Nephron (organoid): ENCODE data around the gene SIX3.

ENCODE experiments used
- H3K27ac Mint-ChIP-seq, 3 experiments: 2 replicates each; pipeline ENCODE4 v1.8.0; 2020; ENCODE audit warnings: mixed read lengths in 3 of 3, mild to moderate bottlenecking in 2 of 3, moderate library complexity in 1 of 3
- H3K27me3 Mint-ChIP-seq: 2 replicates; pipeline ENCODE4 v1.8.0; 2021; ENCODE audit warnings: low read depth, mild to moderate bottlenecking, moderate library complexity, mixed read lengths
- H3K36me3 Mint-ChIP-seq: 2 replicates; pipeline ENCODE4 v1.8.0; 2020; ENCODE audit warnings: low read depth, mixed read lengths
- H3K4me1 Mint-ChIP-seq: 2 replicates; pipeline ENCODE4 v1.8.0; 2020; ENCODE audit warnings: mixed read lengths
- H3K4me3 Mint-ChIP-seq, 3 experiments: 2 replicates each; pipeline ENCODE4 v1.8.0; 2020; ENCODE audit warnings: mild to moderate bottlenecking in 3 of 3, mixed read lengths in 3 of 3, moderate library complexity in 2 of 3
- H3K9me3 Mint-ChIP-seq: 2 replicates; pipeline ENCODE4 v1.8.0; 2020; ENCODE audit warnings: mixed read lengths
- CTCF ChIP-seq, 3 experiments: fragments of 200-600 bp; sonication (generic); IDR thresholded peaks; one replicate each; pipeline ENCODE4 v1.5.0; 2021; ENCODE audit warnings: antibody characterized with exemption in 3 of 3; ENCODE audit not compliant: unreplicated experiment in 3 of 3

SIX3 gene

GRCh38 chr2:44955593-44956392 lies 14.3 kb downstream of the SIX3 start:
- no peaks in the 10 kb centered on the region for H3K36me3 Mint-ChIP-seq

GRCh38 chr2:44956843-44957242 lies 15.3 kb downstream of the SIX3 start:
- H3K27me3 Mint-ChIP-seq = peaks cover 95% of the 10 kb centered on the region

More at GRCh38 chr2:44955593-44956392, 14.3 kb downstream of the SIX3 start:
- H3K27me3 Mint-ChIP-seq = peaks cover 96% of the 10 kb centered on the region
- peaks cover 46% of the 10 kb centered on the region for H3K4me1 Mint-ChIP-seq
- H3K4me3 Mint-ChIP-seq = peak overlapping the region; percentile 57 to 80 (median 78)
- no peak overlapping the region for H3K27ac Mint-ChIP-seq
- peak; percentile 86 to 90 (median 90) for TF ChIP-seq CTCF (IDR thresholded peaks at IDR 0.05; ENCODE audit: unreplicated experiment in 3 of 3)
- H3K9me3 Mint-ChIP-seq = no peaks in the 10 kb centered on the region

GRCh38 chr2:44957656-44958327 lies 16.3 kb downstream of the SIX3 start:
- Mint-ChIP-seq H3K27ac (no peak overlapping the region), H3K4me3 (no peak overlapping the region), H3K4me1 (peaks cover 39% of the 10 kb centered on the region), H3K9me3 (no peaks in the 10 kb centered on the region), H3K27me3 (peaks cover 95% of the 10 kb centered on the region), H3K36me3 (no peaks in the 10 kb centered on the region)
- TF ChIP-seq CTCF (IDR thresholded peaks at IDR 0.05; ENCODE audit: unreplicated experiment in 3 of 3) = no peak

More at GRCh38 chr2:44956843-44957242, 15.3 kb downstream of the SIX3 start:
- H3K27ac Mint-ChIP-seq = no peak overlapping the region
- H3K4me3 Mint-ChIP-seq = peak overlapping the region in 1 of 3 experiments; percentile 22
- no peak for TF ChIP-seq CTCF (IDR thresholded peaks at IDR 0.05; ENCODE audit: unreplicated experiment in 3 of 3)
- no peaks in the 10 kb centered on the region for H3K36me3 Mint-ChIP-seq
- H3K4me1 Mint-ChIP-seq = peaks cover 41% of the 10 kb centered on the region
- no peaks in the 10 kb centered on the region for H3K9me3 Mint-ChIP-seq

GRCh38 chr2:44959855-44960254 lies 18.4 kb downstream of the SIX3 start:
- Mint-ChIP-seq H3K36me3 (no peaks in the 10 kb centered on the region), H3K4me3 (no peak overlapping the region), H3K9me3 (no peaks in the 10 kb centered on the region), H3K4me1 (peaks cover 30% of the 10 kb centered on the region), H3K27me3 (peaks cover 91% of the 10 kb centered on the region), H3K27ac (no peak overlapping the region)
- no peak for TF ChIP-seq CTCF (IDR thresholded peaks at IDR 0.05; ENCODE audit: unreplicated experiment in 3 of 3)

GRCh38 chr2:44960871-44961270 lies 19.4 kb downstream of the SIX3 start:
- Mint-ChIP-seq H3K36me3 (no peaks in the 10 kb centered on the region), H3K4me1 (peaks cover 23% of the 10 kb centered on the region), H3K27me3 (peaks cover 90% of the 10 kb centered on the region), H3K9me3 (no peaks in the 10 kb centered on the region), H3K27ac (no peak overlapping the region), H3K4me3 (no peak overlapping the region)
- no peak for TF ChIP-seq CTCF (IDR thresholded peaks at IDR 0.05; ENCODE audit: unreplicated experiment in 3 of 3)
